ENCODE data around the gene ATP6V1G3.
"Not testable (repeated sequence)": the region's sequence is repeated elsewhere in the genome, so short reads cannot be mapped to it uniquely, and the experiment has no call there.

ATP6V1G3 gene

DNA sequence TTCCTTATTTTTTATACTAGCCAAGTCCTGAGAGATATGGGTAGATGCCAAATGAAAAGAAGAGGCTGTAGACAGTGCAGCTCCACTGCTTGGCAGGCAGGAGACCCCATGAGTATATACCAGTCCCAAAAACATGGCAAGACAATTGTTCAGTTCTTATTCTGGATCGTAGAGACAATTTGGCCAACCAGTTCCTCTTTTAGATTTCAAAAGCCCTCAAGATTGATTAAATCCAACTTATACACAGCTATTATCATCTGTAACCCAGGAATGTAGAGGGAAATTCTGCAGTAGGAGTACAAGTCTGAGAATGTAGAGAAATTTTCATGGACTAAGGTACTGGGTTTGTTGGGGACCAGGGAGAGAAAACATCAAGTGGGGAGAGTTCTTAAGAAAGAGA, 50.3 kb downstream of the ATP6V1G3 start:
- TF ChIP-seq, protein P1, sequence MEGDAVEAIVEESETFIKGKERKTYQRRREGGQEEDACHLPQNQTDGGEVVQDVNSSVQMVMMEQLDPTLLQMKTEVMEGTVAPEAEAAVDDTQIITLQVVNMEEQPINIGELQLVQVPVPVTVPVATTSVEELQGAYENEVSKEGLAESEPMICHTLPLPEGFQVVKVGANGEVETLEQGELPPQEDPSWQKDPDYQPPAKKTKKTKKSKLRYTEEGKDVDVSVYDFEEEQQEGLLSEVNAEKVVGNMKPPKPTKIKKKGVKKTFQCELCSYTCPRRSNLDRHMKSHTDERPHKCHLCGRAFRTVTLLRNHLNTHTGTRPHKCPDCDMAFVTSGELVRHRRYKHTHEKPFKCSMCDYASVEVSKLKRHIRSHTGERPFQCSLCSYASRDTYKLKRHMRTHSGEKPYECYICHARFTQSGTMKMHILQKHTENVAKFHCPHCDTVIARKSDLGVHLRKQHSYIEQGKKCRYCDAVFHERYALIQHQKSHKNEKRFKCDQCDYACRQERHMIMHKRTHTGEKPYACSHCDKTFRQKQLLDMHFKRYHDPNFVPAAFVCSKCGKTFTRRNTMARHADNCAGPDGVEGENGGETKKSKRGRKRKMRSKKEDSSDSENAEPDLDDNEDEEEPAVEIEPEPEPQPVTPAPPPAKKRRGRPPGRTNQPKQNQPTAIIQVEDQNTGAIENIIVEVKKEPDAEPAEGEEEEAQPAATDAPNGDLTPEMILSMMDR (IDR thresholded peaks at IDR 0.05; ENCODE audit: low read depth, low read length, missing control alignments) = no peak
- H3K27ac ChIP-seq = no peak overlapping the region
- DNase-seq = no peak
- no peaks in the 10 kb centered on the region for H3K27me3 ChIP-seq (replicated peaks)
- in situ Hi-C loops (cut with HindIII; ENCODE audit: low pct_ligation_motif_present, low sequenced_read_pairs) = loop anchor here (25.0 kb wide), 1 partner anchor 197 kb away; no protein-coding TSS in a partner anchor
- H3K4me3 ChIP-seq (ENCODE audit: low read depth, low read length) = no peak overlapping the region
- no peaks in the 10 kb centered on the region for H3K36me3 ChIP-seq (replicated peaks)

DNA sequence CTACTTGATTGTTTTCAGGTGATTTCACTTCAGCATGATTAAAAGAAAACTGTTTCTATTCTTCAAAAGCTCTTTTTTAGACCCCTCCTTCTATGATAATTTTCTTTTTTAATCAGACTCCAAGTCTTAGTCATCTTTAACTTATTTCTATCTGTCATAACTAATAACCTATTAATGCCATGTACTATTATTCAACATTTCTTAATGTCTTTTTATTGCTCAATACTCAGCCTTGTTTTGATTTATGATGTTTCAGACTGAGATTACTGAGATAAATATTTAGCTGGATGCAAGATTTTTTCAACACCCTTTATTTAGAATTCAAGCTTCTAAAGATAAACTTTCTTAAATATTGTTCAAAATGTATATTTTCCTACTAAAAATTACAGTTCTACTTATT, 53.6 kb downstream of the ATP6V1G3 start:
- Histone ChIP-seq H3K36me3 (replicated peaks) (no peaks in the 10 kb centered on the region), H3K27ac (no peak overlapping the region), H3K27me3 (replicated peaks) (no peaks in the 10 kb centered on the region), H3K4me3 (ENCODE audit: low read depth, low read length) (no peak overlapping the region)
- in situ Hi-C loops (cut with HindIII; ENCODE audit: low pct_ligation_motif_present, low sequenced_read_pairs) = loop anchor here (25.0 kb wide), 1 partner anchor 200 kb away; no protein-coding TSS in a partner anchor
- TF ChIP-seq, protein P1 (IDR thresholded peaks at IDR 0.05; ENCODE audit: low read depth, low read length, missing control alignments) = no peak
- no peak for DNase-seq

DNA sequence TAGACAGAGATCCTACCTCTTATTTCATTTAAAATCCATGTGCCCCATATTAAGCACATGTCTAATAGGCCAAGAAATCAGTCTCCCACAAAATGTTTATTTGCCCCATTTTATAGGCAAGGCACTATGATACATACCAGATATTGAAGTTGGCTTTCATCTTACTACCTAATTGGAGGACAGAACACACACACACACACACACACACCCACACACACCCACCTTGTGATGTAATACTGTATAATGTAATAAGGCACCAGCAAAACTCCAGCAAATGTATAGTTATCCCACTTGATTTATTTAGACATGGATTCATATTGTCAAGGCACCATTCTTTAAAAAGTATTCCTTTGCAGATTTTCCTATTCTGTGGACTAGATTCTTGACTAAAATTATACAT, 56.8 kb downstream of the ATP6V1G3 start:
- TF ChIP-seq, protein P1 (IDR thresholded peaks at IDR 0.05; ENCODE audit: low read depth, low read length, missing control alignments) = no peak
- H3K4me3 ChIP-seq (ENCODE audit: low read depth, low read length) = no peak overlapping the region
- no peak for DNase-seq
- in situ Hi-C loops (cut with HindIII; ENCODE audit: low pct_ligation_motif_present, low sequenced_read_pairs) = loop anchor here (25.0 kb wide), 1 partner anchor 204 kb away; no protein-coding TSS in a partner anchor
- H3K27me3 ChIP-seq (replicated peaks) = no peaks in the 10 kb centered on the region
- H3K27ac ChIP-seq = no peak overlapping the region
- no peaks in the 10 kb centered on the region for H3K36me3 ChIP-seq (replicated peaks)

DNA sequence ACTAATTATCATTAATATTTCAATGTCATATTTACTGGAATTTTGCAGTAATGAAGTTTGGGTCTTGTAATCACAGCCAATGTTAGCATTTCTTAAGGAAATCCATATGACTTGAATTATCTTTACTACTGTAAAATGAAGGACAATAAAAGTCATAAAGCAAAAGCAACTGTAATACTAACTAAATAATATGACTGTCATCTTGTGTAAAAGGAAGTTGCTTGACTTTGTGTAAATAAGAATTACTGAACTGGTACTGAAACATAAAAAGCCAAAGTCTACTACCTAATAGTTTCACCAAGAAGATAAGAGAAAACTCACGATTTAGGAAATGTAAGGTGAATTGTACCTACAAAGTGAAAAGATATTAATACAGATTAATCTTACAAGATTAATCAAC, 57.5 kb downstream of the ATP6V1G3 start:
- H3K36me3 ChIP-seq (replicated peaks) = no peaks in the 10 kb centered on the region
- no peak for DNase-seq
- no peak overlapping the region for H3K4me3 ChIP-seq (ENCODE audit: low read depth, low read length)
- no peak overlapping the region for H3K27ac ChIP-seq
- no peaks in the 10 kb centered on the region for H3K27me3 ChIP-seq (replicated peaks)
- in situ Hi-C loops (cut with HindIII; ENCODE audit: low pct_ligation_motif_present, low sequenced_read_pairs) = loop anchor here (25.0 kb wide), 1 partner anchor 204 kb away; no protein-coding TSS in a partner anchor
- TF ChIP-seq, protein P1 (IDR thresholded peaks at IDR 0.05; ENCODE audit: low read depth, low read length, missing control alignments) = no peak

DNA sequence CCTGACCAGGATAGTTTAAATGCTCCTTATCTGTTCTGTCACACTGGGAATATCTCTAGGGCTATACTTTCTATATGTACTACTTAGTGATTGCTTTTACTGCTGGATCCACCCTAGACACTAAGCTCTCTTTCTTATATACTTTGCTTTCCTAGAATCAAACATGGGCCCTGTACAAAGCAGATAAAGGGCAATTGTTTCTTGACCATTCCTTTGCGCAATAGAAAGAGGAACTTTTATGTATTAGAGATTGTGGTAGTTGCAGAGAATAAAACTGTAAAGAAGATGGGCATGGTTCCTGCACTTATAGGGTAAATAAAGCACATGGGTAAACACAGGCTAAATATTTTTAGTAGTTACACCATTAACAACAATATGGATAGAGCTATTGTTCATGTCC, 58.8 kb downstream of the ATP6V1G3 start:
- no peaks in the 10 kb centered on the region for H3K36me3 ChIP-seq (replicated peaks)
- in situ Hi-C loops (cut with HindIII; ENCODE audit: low pct_ligation_motif_present, low sequenced_read_pairs) = loop anchor here (25.0 kb wide), 1 partner anchor 206 kb away; no protein-coding TSS in a partner anchor
- no peak overlapping the region for H3K27ac ChIP-seq
- no peaks in the 10 kb centered on the region for H3K27me3 ChIP-seq (replicated peaks)
- no peak for DNase-seq
- TF ChIP-seq, protein P1 (IDR thresholded peaks at IDR 0.05; ENCODE audit: low read depth, low read length, missing control alignments) = no peak
- no peak overlapping the region for H3K4me3 ChIP-seq (ENCODE audit: low read depth, low read length)

DNA sequence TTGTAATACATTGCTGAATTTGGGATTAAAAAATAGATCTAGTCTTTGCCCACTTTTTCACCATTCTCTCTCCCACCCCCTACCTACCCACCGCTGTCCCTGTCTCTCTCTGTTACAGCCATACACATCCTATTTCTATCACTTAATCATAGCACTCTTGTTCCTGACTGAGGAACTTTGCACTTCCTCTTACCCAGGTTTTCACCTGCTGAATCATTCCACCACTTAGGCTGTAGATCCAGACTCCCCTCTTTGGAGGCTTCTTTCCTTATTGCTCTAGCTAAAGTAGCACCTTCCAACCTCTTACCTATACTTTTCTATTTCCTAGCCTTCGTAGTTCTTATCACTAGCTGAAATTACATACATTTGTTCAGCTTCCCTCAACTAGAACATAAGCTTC, 59.6 kb downstream of the ATP6V1G3 start:
- Histone ChIP-seq H3K4me3 (ENCODE audit: low read depth, low read length) (no peak overlapping the region), H3K27ac (no peak overlapping the region), H3K27me3 (replicated peaks) (no peaks in the 10 kb centered on the region), H3K36me3 (replicated peaks) (no peaks in the 10 kb centered on the region)
- in situ Hi-C loops (cut with HindIII; ENCODE audit: low pct_ligation_motif_present, low sequenced_read_pairs) = loop anchor here (25.0 kb wide), 1 partner anchor 206 kb away; no protein-coding TSS in a partner anchor
- no peak for DNase-seq
- TF ChIP-seq, protein P1 (IDR thresholded peaks at IDR 0.05; ENCODE audit: low read depth, low read length, missing control alignments) = no peak

DNA sequence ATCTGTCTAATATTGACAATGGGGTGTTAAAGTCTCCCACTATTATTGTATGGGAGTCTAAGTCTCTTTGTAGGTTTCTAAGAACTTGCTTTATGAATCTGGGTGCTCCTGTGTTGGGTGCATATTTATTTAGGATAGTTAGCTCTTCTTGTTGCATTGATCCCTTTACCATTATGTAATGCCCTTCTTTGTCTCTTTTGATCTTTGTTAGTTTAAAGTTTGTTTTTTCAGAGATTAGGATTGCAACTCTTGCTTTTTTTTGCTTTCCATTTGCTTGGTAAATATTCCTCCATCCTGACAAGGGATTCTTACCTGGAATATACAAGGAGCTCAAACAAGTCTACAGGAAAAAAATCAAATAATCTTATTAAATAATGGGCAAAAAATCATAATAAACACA, 63.1 kb downstream of the ATP6V1G3 start:
- H3K27ac ChIP-seq; H3K36me3 ChIP-seq (replicated peaks); H3K4me3 ChIP-seq (ENCODE audit: low read depth, low read length); H3K27me3 ChIP-seq (replicated peaks); DNase-seq: not testable (repeated sequence)
- in situ Hi-C loops (cut with HindIII; ENCODE audit: low pct_ligation_motif_present, low sequenced_read_pairs) = loop anchor here (25.0 kb wide), 1 partner anchor 210 kb away; no protein-coding TSS in a partner anchor
